SK-N-SH (cell line): ENCODE data around the gene NUAK1. TPM values are rescaled to one million over a fixed set of nuclear protein-coding genes. Genes with fewer than 3 reads are reported as not detected.

Experiments used
- CTCF ChIA-PET: fragments of 300-600, 350-600 bp; formaldehyde crosslinking; extraction: SDS; loops from one replicate; lab custom pipeline; 2021; lab: Yijun Ruan, JAX
- POLR2A ChIA-PET: fragments of 350-600 bp; sonication (Branson Sonifier 250); formaldehyde crosslinking; extraction: SDS; loops from one replicate; lab custom pipeline; 2020; ENCODE audit warnings: antibody characterized with exemption, inconsistent platforms; lab: Yijun Ruan, JAX
- DNase-seq: peaks from one replicate; pipeline ENCODE4 v3.0.0; 2012
- H2AFZ ChIP-seq: fragments of 200-600 bp; sonication (generic); 2 replicates; pipeline ENCODE4 v1.8.1; 2016; ENCODE audit warnings: antibody characterized with exemption, mild to moderate bottlenecking, low read depth
- H3F3A ChIP-seq: fragments of 200-600 bp; sonication (generic); replicated peaks from 2 replicates; pipeline ENCODE3; 2016; ENCODE audit warnings: antibody characterized with exemption, mild to moderate bottlenecking; ENCODE audit not compliant: insufficient read depth
- H3K27ac ChIP-seq, 2 experiments: fragments of 200-500 bp in 1 of 2; fragments of 200-600 bp in 1 of 2; sonication (Bioruptor generic) in 1 of 2; sonication (generic), shearing (Covaris generic) in 1 of 2; 2 replicates each; pipeline versions ENCODE4 v1.5.1 to v1.6.1; 2014 to 2016; ENCODE audit warnings: low read depth in 2 of 2, inconsistent platforms in 1 of 2, low read length in 1 of 2, mild to moderate bottlenecking in 1 of 2, mixed read lengths in 1 of 2
- H3K27me3 ChIP-seq: fragments of 200-600 bp; sonication (generic), shearing (Covaris generic); 2 replicates; pipeline ENCODE4 v1.6.1; 2016; ENCODE audit warnings: mixed run types; ENCODE audit not compliant: insufficient read depth
- H3K36me3 ChIP-seq, 2 experiments: fragments of 200-500 bp in 1 of 2; fragments of 200-600 bp in 1 of 2; sonication (Bioruptor generic) in 1 of 2; sonication (generic) in 1 of 2; replicated peaks in 1 of 2; 2 replicates each; pipeline versions ENCODE3 to v1.5.1; 2014 to 2016; ENCODE audit warnings: low read length in 1 of 2, mild to moderate bottlenecking in 1 of 2; ENCODE audit not compliant: insufficient read depth in 2 of 2, control insufficient read depth in 1 of 2
- H3K4me1 ChIP-seq, 2 experiments: fragments of 200-500 bp in 1 of 2; fragments of 200-600 bp in 1 of 2; sonication (Bioruptor generic) in 1 of 2; sonication (generic), shearing (Covaris generic) in 1 of 2; 2 replicates each; pipeline versions ENCODE4 v1.5.1 to v1.6.1; 2014 to 2016; ENCODE audit warnings: low read depth in 1 of 2, low read length in 1 of 2, mixed run types in 1 of 2; ENCODE audit not compliant: insufficient read depth in 2 of 2, control insufficient read depth in 1 of 2
- H3K4me2 ChIP-seq: fragments of 200-600 bp; sonication (generic), shearing (Covaris generic); 2 replicates; pipeline ENCODE4 v1.6.1; 2017; ENCODE audit warnings: mixed run types
- H3K4me3 ChIP-seq, 2 experiments: fragments of 200-500 bp in 1 of 2; fragments of 200-600 bp in 1 of 2; sonication (Bioruptor generic) in 1 of 2; sonication (generic), shearing (Covaris generic) in 1 of 2; 2 replicates each; pipeline versions ENCODE4 v1.5.1 to v1.8.1; 2014 to 2016; ENCODE audit warnings: low read depth in 2 of 2, inconsistent platforms in 1 of 2, low read length in 1 of 2, mild to moderate bottlenecking in 1 of 2, mixed read lengths in 1 of 2, moderate library complexity in 1 of 2
- H3K79me2 ChIP-seq: fragments of 200-600 bp; sonication (generic); 2 replicates; pipeline ENCODE4 v1.8.1; 2017; ENCODE audit warnings: mild to moderate bottlenecking; ENCODE audit not compliant: insufficient read depth
- H3K9ac ChIP-seq: fragments of 200-600 bp; sonication (generic); 2 replicates; pipeline ENCODE4 v1.6.1; 2017; ENCODE audit warnings: mixed run types
- H3K9me2 ChIP-seq: fragments of 200-600 bp; sonication (generic); 2 replicates; pipeline ENCODE4 v1.6.1; 2017; ENCODE audit warnings: mixed run types
- H3K9me3 ChIP-seq: fragments of 200-600 bp; sonication (generic); 2 replicates; pipeline ENCODE4 v1.6.1; 2017; ENCODE audit warnings: mixed run types, mild to moderate bottlenecking, moderate library complexity
- H4K20me1 ChIP-seq: fragments of 200-600 bp; sonication (generic); 2 replicates; pipeline ENCODE4 v1.6.1; 2017; ENCODE audit warnings: mild to moderate bottlenecking, mixed run types; ENCODE audit not compliant: insufficient read depth
- EP300 ChIP-seq, 2 experiments: IDR thresholded peaks; 2 replicates each; pipeline versions ENCODE4 v1.4.0 to v1.6.1; 2012; ENCODE audit warnings: borderline replicate concordance in 1 of 2, low read depth in 1 of 2, low read length in 1 of 2
- FOSL2 ChIP-seq: IDR thresholded peaks from 2 replicates; pipeline ENCODE4 v1.4.0; 2012; ENCODE audit warnings: low read depth, mild to moderate bottlenecking, moderate library complexity, borderline replicate concordance
- FOXM1 ChIP-seq: IDR thresholded peaks from 2 replicates; pipeline ENCODE4 v1.4.0; 2012; ENCODE audit warnings: low read depth, mild to moderate bottlenecking
- MXI1 ChIP-seq: IDR thresholded peaks from 2 replicates; pipeline ENCODE4 v1.6.1; 2012; ENCODE audit warnings: mild to moderate bottlenecking, low read depth, low read length, improper control_type of control experiment
- NFIC ChIP-seq: IDR thresholded peaks from 2 replicates; pipeline ENCODE4 v1.4.0; 2012; ENCODE audit warnings: borderline replicate concordance
- PBX3 ChIP-seq: IDR thresholded peaks from 2 replicates; pipeline ENCODE4; 2012
- POLR2AphosphoS5 ChIP-seq: IDR thresholded peaks from 2 replicates; pipeline ENCODE4 v1.6.1; 2012; ENCODE audit warnings: low read depth, low read length
- RCOR1 ChIP-seq: fragments of 150-350 bp; IDR thresholded peaks from 2 replicates; pipeline ENCODE4 v1.6.1; 2017; ENCODE audit warnings: antibody characterized with exemption, low read length
- REST ChIP-seq: IDR thresholded peaks from 2 replicates; pipeline ENCODE4 v1.6.1; 2012; ENCODE audit warnings: mild to moderate bottlenecking, low read depth, low read length, moderate library complexity
- TCF12 ChIP-seq: IDR thresholded peaks from 2 replicates; pipeline ENCODE4 v1.4.0; 2012
- TEAD4 ChIP-seq: IDR thresholded peaks from 2 replicates; pipeline ENCODE4 v1.4.0; 2012; ENCODE audit warnings: mild to moderate bottlenecking, borderline replicate concordance; ENCODE audit not compliant: insufficient read depth
- USF2 ChIP-seq: fragments of 150-350 bp; IDR thresholded peaks from 2 replicates; pipeline ENCODE4 v1.6.1; 2017; ENCODE audit warnings: antibody characterized with exemption, low read length, low read depth, borderline replicate concordance
- YY1 ChIP-seq: IDR thresholded peaks from 2 replicates; pipeline ENCODE4 v1.4.0; 2012; ENCODE audit warnings: low read depth, mild to moderate bottlenecking
- WGBS: methylation state at CpG from one replicate; pipeline ENCODE4 v1.1.6; 2017; ENCODE audit warnings: low lambda C conversion rate; 5-methylcytosine and 5-hydroxymethylcytosine counted together
- polyA plus RNA-seq, 3 experiments: library from polyadenylated mRNA; depleted of rRNA; stranded (reverse); fragments of >200 nt; gene quantifications; 2 replicates each; pipeline ENCODE4 v1.2.3, GENCODE V29; 2012

NUAK1 gene
- polyA plus RNA-seq, 1 of the 3 experiments (the other 2 are of a cell fraction) = 8.1 TPM

GRCh38 chr12:106131676-106132075 lies 7.1 kb downstream of the NUAK1 start:
- peaks cover 19 to 29% of the 10 kb centered on the region in 2 experiments for H3K4me1 ChIP-seq
- H4K20me1 ChIP-seq = peaks cover 69% of the 10 kb centered on the region

More at GRCh38 chr12:106131676-106132075, 7.1 kb downstream of the NUAK1 start:
- TF ChIP-seq FOSL2 = no peak
- peak in 1 of 2 experiments; percentile 25; a peak in 1 of 4 replicates for TF ChIP-seq EP300 (IDR thresholded peaks at IDR 0.05; ENCODE audit: borderline replicate concordance in 1 of 2, low read depth in 1 of 2, low read length in 1 of 2)
- TF ChIP-seq PBX3 = peak; percentile 70
- TF ChIP-seq TCF12 = peak; percentile 57
- TF ChIP-seq YY1 = no peak
- no peak for TF ChIP-seq USF2
- no peak for TF ChIP-seq FOXM1
- TF ChIP-seq RCOR1 = no peak
- TF ChIP-seq POLR2AphosphoS5 = no peak
- TF ChIP-seq REST = no peak
- peak; percentile 51; the same call in 1 of the 2 replicates for TF ChIP-seq NFIC
- TF ChIP-seq TEAD4 = 0 out of 2 replicates have a peak, but pooled peaks have one; percentile 12
- TF ChIP-seq MXI1 = no peak
- H3K9me2 ChIP-seq = no peaks in the 10 kb centered on the region
- H3K9ac ChIP-seq = no peak overlapping the region
- H3K27ac ChIP-seq = peak overlapping the region; percentile 24 to 47; a peak in 3 of 4 replicates
- ChIA-PET CTCF (interaction anchor here (0.6 to 1.3 kb wide), 2 partner anchors 24 to 711 kb away, joined by 3 read pairs; no protein-coding TSS in a partner anchor), POLR2A (no interaction called here)
- H3K9me3 ChIP-seq = no peaks in the 10 kb centered on the region
- DNase-seq = peak; percentile 29
- H3K27me3 ChIP-seq = no peaks in the 10 kb centered on the region
- peaks cover 7% of the 10 kb centered on the region for H3F3A ChIP-seq
- H3K36me3 ChIP-seq = peaks cover 0 to 2% of the 10 kb centered on the region in 2 experiments
- H3K4me3 ChIP-seq = no peak overlapping the region
- no peak overlapping the region for H2AFZ ChIP-seq
- WGBS = 18% methylated on average over 5 of the region's 5 CpGs
- H3K4me2 ChIP-seq = peak overlapping the region; percentile 65
- H3K79me2 ChIP-seq = peaks cover 100% of the 10 kb centered on the region
